IPS DF 4.7 (cell line): ENCODE data around the gene SOX2.
"Not testable (repeated sequence)": the region's sequence is repeated elsewhere in the genome, so short reads cannot be mapped to it uniquely, and the experiment has no call there.

Experiments used
- DNase-seq: peaks from one replicate; pipeline ENCODE4 v3.0.0-alpha.2; 2013; ENCODE audit warnings: low spot score; ENCODE audit errors: extremely low read depth

SOX2 gene

DNA sequence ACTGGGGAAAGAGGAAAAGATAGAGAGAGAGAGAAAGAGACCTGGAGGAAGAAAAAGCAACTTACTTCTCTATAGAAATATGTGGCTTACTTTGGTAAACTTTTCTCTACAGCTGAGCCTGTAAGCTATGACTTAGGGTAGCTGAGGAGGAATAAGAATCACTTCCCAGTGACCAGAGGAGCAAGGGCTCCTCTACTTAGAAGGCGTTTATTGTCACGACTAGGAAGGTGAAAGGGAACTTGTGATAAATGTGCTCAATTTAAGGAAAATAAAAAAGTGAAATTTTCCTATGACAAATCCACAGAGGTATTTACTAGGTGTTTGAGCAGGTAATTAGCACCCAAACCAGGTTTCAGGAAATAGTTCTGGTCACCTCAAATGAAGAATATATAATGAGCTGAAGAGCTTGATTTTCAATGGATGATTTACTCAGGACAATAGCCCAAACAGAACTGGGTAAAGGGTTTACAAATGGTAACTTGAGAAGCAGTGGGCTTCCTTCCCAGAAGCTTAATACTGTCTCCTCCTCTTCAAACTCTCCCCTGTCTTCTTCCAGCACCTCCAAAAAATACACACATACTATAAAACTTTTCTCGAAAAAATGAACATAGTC is 46.1 kb downstream of the SOX2 start:
- no peak for DNase-seq

DNA sequence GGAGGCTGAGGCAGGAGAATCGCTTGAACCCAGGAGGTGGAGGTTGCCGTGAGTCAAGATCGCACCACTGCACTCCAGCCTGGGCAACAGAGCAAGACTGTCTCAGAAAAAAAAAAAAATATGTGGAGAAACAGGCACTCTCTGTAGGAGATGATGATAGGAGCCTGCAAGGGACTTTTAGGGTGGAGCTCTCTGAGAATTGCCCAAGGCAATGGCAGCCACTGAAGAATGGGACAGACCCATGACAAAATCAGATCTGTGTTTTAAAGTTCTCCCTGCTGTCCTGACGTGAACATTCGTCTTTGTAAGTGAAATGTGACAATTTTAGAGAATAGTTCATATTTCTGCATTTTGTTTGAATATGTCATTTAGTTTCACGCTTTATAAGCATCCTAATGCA is 50.2 kb downstream of the SOX2 start:
- DNase-seq, result no peak

DNA sequence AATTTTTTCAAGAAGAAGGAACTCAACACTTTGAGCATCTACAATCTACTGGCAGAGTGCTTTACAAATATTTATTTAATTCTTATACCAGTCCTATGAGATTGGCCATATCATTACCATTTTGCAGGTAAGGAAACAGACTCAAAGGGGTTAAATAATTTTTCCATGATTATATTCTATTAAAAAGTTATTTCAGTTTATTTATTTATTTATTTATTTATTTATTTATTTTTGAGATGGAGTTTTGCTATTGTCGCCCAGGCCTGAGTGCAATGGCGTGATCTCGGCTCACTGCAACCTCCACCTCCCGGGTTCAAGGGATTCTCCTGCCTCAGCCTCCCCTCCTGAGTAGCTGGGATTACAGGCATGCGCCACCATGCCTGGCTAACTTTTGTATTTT is 52.3 kb downstream of the SOX2 start:
- DNase-seq, result not testable (repeated sequence)
